NCI-H2081 (cell line): ENCODE measurements around the gene GBX2.

Experiments used
- DNase-seq, 2 experiments: peaks; one replicate each; lab custom pipeline; 2025; lab: John Stamatoyannopoulos, UW

Gene GBX2

GRCh38 chr2:236180831-236181453 lies 12.8 kb upstream of the GBX2 start:
- DNase-seq: peak; percentile 64 to 68

- DNase-seq: no peak
Observed at GRCh38 chr2:236180076-236180816, 12.1 kb upstream of the GBX2 start.

- no peak for DNase-seq
Observed at GRCh38 chr2:236179236-236180075, 11.3 kb upstream of the GBX2 start.

GRCh38 chr2:236178890-236179235 lies 10.7 kb upstream of the GBX2 start:
- no peak for DNase-seq

- peak; percentile 43 to 64 for DNase-seq
Observed at GRCh38 chr2:236177967-236178889, 10.0 kb upstream of the GBX2 start.

GRCh38 chr2:236177604-236177966 lies 9.4 kb upstream of the GBX2 start:
- peak; percentile 35 to 59 for DNase-seq

- no peak for DNase-seq
Observed at GRCh38 chr2:236176951-236177350, 8.8 kb upstream of the GBX2 start.

- DNase-seq: peak; percentile 2 to 5
Observed at GRCh38 chr2:236176417-236176816, 8.2 kb upstream of the GBX2 start.

- no peak for DNase-seq
Observed at GRCh38 chr2:236175548-236176150, 7.5 kb upstream of the GBX2 start.

GRCh38 chr2:236173729-236174607 lies 5.8 kb upstream of the GBX2 start:
- no peak for DNase-seq

- no peak for DNase-seq
Observed at GRCh38 chr2:236173036-236173728, 5.0 kb upstream of the GBX2 start.

GRCh38 chr2:236172255-236173035 lies 4.3 kb upstream of the GBX2 start:
- DNase-seq: no peak

- no peak for DNase-seq
Observed at GRCh38 chr2:236171680-236172254, 3.6 kb upstream of the GBX2 start.

- no peak for DNase-seq
Observed at GRCh38 chr2:236171181-236171679, 3.0 kb upstream of the GBX2 start.

- no peak for DNase-seq
Observed at GRCh38 chr2:236170590-236171165, 2.5 kb upstream of the GBX2 start.

GRCh38 chr2:236169741-236170589 lies 1.8 kb upstream of the GBX2 start:
- DNase-seq: no peak

GRCh38 chr2:236169151-236169721 lies 1.1 kb upstream of the GBX2 start:
- DNase-seq: peak; percentile 17 to 45
